ENCODE data around the gene PPM1H. TPM values are rescaled to one million over a fixed set of nuclear protein-coding genes. Genes with fewer than 3 reads are reported as not detected.
A peak's percentile ranks its signal among the peaks of the same experiment; 100 is the strongest.

Gene PPM1H
- total RNA-seq, 1 experiment from 2014 or later = 12.0 TPM

- no peaks in the 10 kb centered on the region for H3K9me3 ChIP-seq (ENCODE audit: low read length)
- BruUV-seq (replicated peaks) = no TSS peak
- DNase-seq = peak; percentile 89
- ChIA-PET POLR2A (ENCODE audit: unreplicated experiment) (interaction anchor here (0.6 to 1.3 kb wide), 4 partner anchors 8 to 263 kb away, joined by 7 to 16 read pairs (median 9); no protein-coding TSS in a partner anchor), CTCF (interaction anchor here (0.6 to 1.7 kb wide), 5 partner anchors 17 to 191 kb away, joined by 3 to 20 read pairs (median 4); no protein-coding TSS in a partner anchor)
- peaks cover 22% of the 10 kb centered on the region; the same call in 1 of the 2 replicates for H4K20me1 ChIP-seq (ENCODE audit: low read length)
- TF ChIP-seq EZH2phosphoT487 (IDR thresholded peaks at IDR 0.05; ENCODE audit: borderline replicate concordance, low read length) = no peak
- TF ChIP-seq CTCF (conservative IDR thresholded peaks at IDR 0.05; ENCODE audit: low read depth, low read length) = peak; percentile 44
- TF ChIP-seq EZH2 (IDR thresholded peaks at IDR 0.05; ENCODE audit: low read length, unreplicated experiment) = no peak
- peak overlapping the region; percentile 88 for H3K4me2 ChIP-seq (ENCODE audit: low read length)
- intact Hi-C loops (cut with micrococcal nuclease) = loop anchor here (5.0 kb wide), 3 partner anchors 59 to 329 kb away; no protein-coding TSS in a partner anchor
- H3K4me1 ChIP-seq (ENCODE audit: insufficient read depth, low read length) = peaks cover 39% of the 10 kb centered on the region
- H3K4me3 ChIP-seq (ENCODE audit: low read length) = peak overlapping the region; percentile 92
- H3K9me2 ChIP-seq (replicated peaks; ENCODE audit: low read length) = no peaks in the 10 kb centered on the region
- no peaks in the 10 kb centered on the region for H3K27me3 ChIP-seq (ENCODE audit: low read length)
- peaks cover 66% of the 10 kb centered on the region for H3K79me2 ChIP-seq (ENCODE audit: low read length)
- H3K36me3 ChIP-seq (ENCODE audit: low read depth, low read length) = no peaks in the 10 kb centered on the region
- peak overlapping the region; percentile 99 for H3K27ac ChIP-seq (ENCODE audit: low read length)
- no peaks in the 10 kb centered on the region for H3F3A ChIP-seq (ENCODE audit: low read length, unreplicated experiment)
- H3K9ac ChIP-seq (ENCODE audit: low read length) = peak overlapping the region; percentile 100
- peak; percentile 78 for ATAC-seq
- peak overlapping the region; percentile 95 for H2AFZ ChIP-seq (ENCODE audit: low read length)
Measured at GRCh38 chr12:62603061-62603810, 331.7 kb downstream of the PPM1H start.

- CTCF ChIA-PET = interaction anchor here (0.7 to 1.7 kb wide), 3 partner anchors 21 to 192 kb away, joined by 4 to 20 read pairs (median 6); no protein-coding TSS in a partner anchor
- peak; percentile 84 for DNase-seq
- intact Hi-C loops (cut with micrococcal nuclease) = loop anchor here (1.0 to 5.0 kb wide), 4 partner anchors 60 to 330 kb away; no protein-coding TSS in a partner anchor
- H3K79me2 ChIP-seq (ENCODE audit: low read length) = peaks cover 60% of the 10 kb centered on the region
- POLR2A ChIA-PET (ENCODE audit: unreplicated experiment) = interaction anchor here (0.5 to 1.3 kb wide), 3 partner anchors 9 to 930 kb away, joined by 3 to 16 read pairs (median 9); no protein-coding TSS in a partner anchor
- H3K27me3 ChIP-seq (ENCODE audit: low read length) = no peaks in the 10 kb centered on the region
- peaks cover 42% of the 10 kb centered on the region for H3K4me1 ChIP-seq (ENCODE audit: insufficient read depth, low read length)
- H3K9me2 ChIP-seq (replicated peaks; ENCODE audit: low read length) = no peaks in the 10 kb centered on the region
- H3F3A ChIP-seq (ENCODE audit: low read length, unreplicated experiment) = no peaks in the 10 kb centered on the region
- no peaks in the 10 kb centered on the region for H3K9me3 ChIP-seq (ENCODE audit: low read length)
- peak overlapping the region; percentile 100 for H3K9ac ChIP-seq (ENCODE audit: low read length)
- H3K4me3 ChIP-seq (ENCODE audit: low read length) = peak overlapping the region; percentile 92
- TSS peak; percentile 73 for BruUV-seq (replicated peaks)
- peak; percentile 57 for ATAC-seq
- no peaks in the 10 kb centered on the region for H3K36me3 ChIP-seq (ENCODE audit: low read depth, low read length)
- H3K4me2 ChIP-seq (ENCODE audit: low read length) = peak overlapping the region; percentile 88
- TF ChIP-seq EZH2 (IDR thresholded peaks at IDR 0.05; ENCODE audit: low read length, unreplicated experiment) = no peak
- no peak for TF ChIP-seq EZH2phosphoT487 (IDR thresholded peaks at IDR 0.05; ENCODE audit: borderline replicate concordance, low read length)
- TF ChIP-seq CTCF (conservative IDR thresholded peaks at IDR 0.05; ENCODE audit: low read depth, low read length) = no peak
- H2AFZ ChIP-seq (ENCODE audit: low read length) = peak overlapping the region; percentile 95
- peak overlapping the region; percentile 99 for H3K27ac ChIP-seq (ENCODE audit: low read length)
- peaks cover 22% of the 10 kb centered on the region; the same call in 1 of the 2 replicates for H4K20me1 ChIP-seq (ENCODE audit: low read length)
Measured at GRCh38 chr12:62602255-62603060, 332.5 kb downstream of the PPM1H start.
